Heart right ventricle (tissue), 16 donors: ENCODE data around the gene RNF212B. TPM values are rescaled to one million over a fixed set of nuclear protein-coding genes. Genes with fewer than 3 reads are reported as not detected.

ENCODE experiments used
- ATAC-seq, 8 donors: fragments of 200-7000 bp; cut with Tn5 transposase; one replicate each; pipeline ENCODE4 v1.9.1; 2020; ENCODE audit warnings: mild to moderate bottlenecking in 8 of 8, moderate library complexity in 8 of 8, moderate number of reproducible peaks in 1 of 8
- DNase-seq, 2 donors: peaks; one replicate each; pipeline ENCODE4 v3.0.0-alpha.2; 2020
- H3K27ac ChIP-seq, 10 donors: fragments of 200-600 bp; sonication (generic) in 2 of 10; one replicate each; pipeline versions ENCODE4 v1.5.0 to v1.8.0; 2020 to 2022; ENCODE audit warnings: mild to moderate bottlenecking in 3 of 10
- H3K27me3 ChIP-seq, 7 donors: fragments of 200-600 bp; one replicate each; pipeline ENCODE4 v1.8.0; 2021 to 2022; ENCODE audit warnings: mild to moderate bottlenecking in 2 of 7
- H3K36me3 ChIP-seq, 9 donors: fragments of 200-600 bp; sonication (generic) in 1 of 9; one replicate each; pipeline versions ENCODE4 v1.5.0 to v1.8.0; 2020 to 2022; ENCODE audit warnings: mild to moderate bottlenecking in 2 of 9
- H3K4me1 ChIP-seq, 9 donors: fragments of 200-600 bp; sonication (generic) in 1 of 9; one replicate each; pipeline versions ENCODE4 v1.5.0 to v1.8.0; 2020 to 2022; ENCODE audit warnings: mild to moderate bottlenecking in 4 of 9
- H3K4me3 ChIP-seq, 10 donors: fragments of 200-600 bp; sonication (generic) in 2 of 10; one replicate each; pipeline versions ENCODE4 v1.5.0 to v1.8.0; 2020 to 2022; ENCODE audit warnings: mild to moderate bottlenecking in 7 of 10, moderate library complexity in 2 of 10
- H3K9me3 ChIP-seq, 11 donors: fragments of 200-600 bp in 10 of 11; sonication (generic) in 2 of 11; one replicate each; pipeline versions ENCODE4 v1.5.0 to v1.8.0; 2013 to 2022; ENCODE audit warnings: mild to moderate bottlenecking in 2 of 11, control low read depth in 1 of 11, moderate library complexity in 1 of 11
- CTCF ChIP-seq, 9 donors: fragments of 200-600 bp; sonication (generic) in 2 of 9; IDR thresholded peaks; one replicate each; pipeline versions ENCODE4 v1.5.0 to v1.8.0; 2021 to 2022; ENCODE audit warnings: antibody characterized with exemption in 9 of 9, mild to moderate bottlenecking in 5 of 9, moderate library complexity in 1 of 9
- WGBS, 2 donors: extraction: QIAGEN DNeasy Blood & Tissue Kit; methylation state at CpG; one replicate each; pipeline ENCODE4 v1.1.7; 2013; ENCODE audit warnings: inconsistent platforms in 1 of 2; 5-methylcytosine and 5-hydroxymethylcytosine counted together
- intact Hi-C, 10 donors: fragments of 100-400 bp; cut with DNase I; formaldehyde crosslinking; loops; one replicate each; pipeline versions ENCODE4 v1.11.1 to v1.14.2; 2022
- polyA plus RNA-seq, 2 donors: library from polyadenylated mRNA; stranded (reverse); fragments of 200-250 nt; gene quantifications; one replicate each; pipeline ENCODE4 v1.2.3, GENCODE V29; 2013
- total RNA-seq, 10 donors: library from RNA; stranded (reverse); fragmentation: NEBNext Ultra II Directional in 3 of 10; extraction: Animal tissue kit (Norgen Biotek cat#: 25700) in 3 of 10; gene quantifications; one replicate each; pipeline versions ENCODE4 v1.2.1 to v1.2.4, GENCODE V29; 2021 to 2023
- donor health status: Arrhythmogenic right ventricular cardiomyopathy.
- donor health status: ischemic (EF 13 %, LVEDD 7.1; RV severe dilation, severe dysfunction).
- donor health status: healthy with polysubstance abuse.
- donor health status: DM: no; HTN: yes; CAD: no.
- donor health status: DM: no; HTN: no; CAD: no.
- donor health status: ischemic (EF 25% LVEDD 6.9; RV normal size, moderate dysfunction).
- donor health status: ischemic (EF 25% LVEDD 5.7; RV mildly dilated, moderate dysfunction).
- donor health status: healthy.
- donor health status: DM: yes; HTN: yes; CAD: no.
- donor health status: Ischemic cardiomyopathy.
- donor health status: ischemic (EF 35%, LVEDD 5.7; RV mildly dilated, moderate dysfunction).
- donor health status: nonischemic (EF 11% LVEDD 7.7; RV severe dilation, severe dysfunction).
- donor health status: DM: yes; HTN: yes; CAD: no.
- donor health status: PGD.
- donor health status: ischemic (EF 29% LVEDD 5.4; RV normal size, mild dysfunction).
- donor health status: nonischemic (EF 23%, LVEDD 6.1; RV moderate dilation, normal function).

Gene RNF212B
- total and polyA plus RNA-seq, 12 donors = not detected

- 84 to 85% methylated on average over 6 of the region's 6 CpGs for WGBS, 2 donors
- ATAC-seq = no peak
- no peak for TF ChIP-seq CTCF (IDR thresholded peaks at IDR 0.05)
- Histone ChIP-seq H3K36me3 (no peaks in the 10 kb centered on the region), H3K4me1 (no peaks in the 10 kb centered on the region), H3K4me3 (no peak overlapping the region), H3K27ac (no peak overlapping the region), H3K27me3 (peaks cover 0 to 12% (median 3%) of the 10 kb centered on the region in 7 donors), H3K9me3 (no peaks in the 10 kb centered on the region)
- intact Hi-C loops = no loop called here
- no peak for DNase-seq
These were observed 12.1 kb downstream of the RNF212B start for GRCh38 chr14:23249824-23250223.

- intact Hi-C loops = no loop called here
- H3K27me3 ChIP-seq = peaks cover 0 to 12% (median 3%) of the 10 kb centered on the region in 7 donors
- no peak overlapping the region for H3K27ac ChIP-seq
- H3K9me3 ChIP-seq = no peaks in the 10 kb centered on the region
- ATAC-seq = no peak
- no peaks in the 10 kb centered on the region for H3K4me1 ChIP-seq
- H3K4me3 ChIP-seq = no peak overlapping the region
- DNase-seq = no peak
- WGBS, 2 donors = 37 to 43% methylated on average over 3 of the region's 3 CpGs
- H3K36me3 ChIP-seq = no peaks in the 10 kb centered on the region
- no peak for TF ChIP-seq CTCF (IDR thresholded peaks at IDR 0.05)
These were observed 14.3 kb downstream of the RNF212B start for GRCh38 chr14:23252006-23252405.

GRCh38 chr14:23252420-23253333 lies 14.9 kb downstream of the RNF212B start:
- ATAC-seq (no peak), DNase-seq (no peak)
- Histone ChIP-seq H3K27ac (no peak overlapping the region), H3K36me3 (no peaks in the 10 kb centered on the region), H3K4me3 (no peak overlapping the region), H3K9me3 (no peaks in the 10 kb centered on the region), H3K27me3 (peaks cover 0 to 12% (median 3%) of the 10 kb centered on the region in 7 donors), H3K4me1 (no peaks in the 10 kb centered on the region)
- 56 to 58% methylated on average over 4 of the region's 4 CpGs for WGBS, 2 donors
- TF ChIP-seq CTCF (IDR thresholded peaks at IDR 0.05) = no peak
- intact Hi-C loops = no loop called here

- no peak for DNase-seq
- H3K9me3 ChIP-seq = no peaks in the 10 kb centered on the region
- H3K4me1 ChIP-seq = no peaks in the 10 kb centered on the region
- no peaks in the 10 kb centered on the region for H3K36me3 ChIP-seq
- TF ChIP-seq CTCF (IDR thresholded peaks at IDR 0.05) = no peak
- no peak for ATAC-seq
- H3K4me3 ChIP-seq = no peak overlapping the region
- H3K27ac ChIP-seq = no peak overlapping the region
- intact Hi-C loops = no loop called here
- H3K27me3 ChIP-seq = peaks cover 0 to 21% (median 12%) of the 10 kb centered on the region in 7 donors
- 92 to 96% methylated on average over 5 of the region's 5 CpGs for WGBS, 2 donors
These were observed 20.5 kb downstream of the RNF212B start for GRCh38 chr14:23258256-23258655.
